Measurements from ENCODE around the gene RAD51AP1. TPM values are rescaled to one million over a fixed set of nuclear protein-coding genes. Genes with fewer than 3 reads are reported as not detected.

The RAD51AP1 gene
- total RNA-seq, 1 experiment from 2014 or later: 64.2 TPM

- DNase-seq (ENCODE audit: low spot score): no peak
Measured at GRCh38 chr12:4545195-4545594, 6.5 kb downstream of the RAD51AP1 start.

GRCh38 chr12:4552191-4552590 is 13.5 kb downstream of the RAD51AP1 start:
- DNase-seq (ENCODE audit: low spot score): no peak

- no peak for DNase-seq (ENCODE audit: low spot score)
Measured at GRCh38 chr12:4553943-4554342, 15.3 kb downstream of the RAD51AP1 start.

- DNase-seq (ENCODE audit: low spot score): no peak
Measured at GRCh38 chr12:4555804-4556203, 17.1 kb downstream of the RAD51AP1 start.

- no peak for DNase-seq (ENCODE audit: low spot score)
Measured at GRCh38 chr12:4556735-4557530, 18.2 kb downstream of the RAD51AP1 start.

- no peak for DNase-seq (ENCODE audit: low spot score)
Measured at GRCh38 chr12:4557586-4557985, 18.9 kb downstream of the RAD51AP1 start.

GRCh38 chr12:4558171-4558570 is 19.5 kb downstream of the RAD51AP1 start:
- no peak for DNase-seq (ENCODE audit: low spot score)

- DNase-seq (ENCODE audit: low spot score): no peak
Measured at GRCh38 chr12:4562034-4562657, 23.5 kb downstream of the RAD51AP1 start, which contains the start of gene DYRK4. DYRK4 (plus strand) TSS chr12:4562208; CDS start chr12:4562246, 38 bp downstream.

- DNase-seq (ENCODE audit: low spot score): no peak
Measured at GRCh38 chr12:4563336-4563735, 24.6 kb downstream of the RAD51AP1 start.

- DNase-seq (ENCODE audit: low spot score): no peak
Measured at GRCh38 chr12:4564818-4565217, 26.1 kb downstream of the RAD51AP1 start.

GRCh38 chr12:4566474-4566873 is 27.8 kb downstream of the RAD51AP1 start:
- DNase-seq (ENCODE audit: low spot score): no peak

- DNase-seq (ENCODE audit: low spot score): no peak
Measured at GRCh38 chr12:4567073-4567881, 28.6 kb downstream of the RAD51AP1 start.

- DNase-seq (ENCODE audit: low spot score): no peak
Measured at GRCh38 chr12:4569261-4569660, 30.6 kb downstream of the RAD51AP1 start.

- DNase-seq (ENCODE audit: low spot score): no peak
Measured at GRCh38 chr12:4572680-4573079, 34.0 kb downstream of the RAD51AP1 start.

- DNase-seq (ENCODE audit: low spot score): no peak
Measured at GRCh38 chr12:4579305-4580102, 40.8 kb downstream of the RAD51AP1 start.

GRCh38 chr12:4580281-4580688 is 41.6 kb downstream of the RAD51AP1 start:
- no peak for DNase-seq (ENCODE audit: low spot score)

- no peak for DNase-seq (ENCODE audit: low spot score)
Measured at GRCh38 chr12:4584281-4584680, 45.6 kb downstream of the RAD51AP1 start.

- DNase-seq (ENCODE audit: low spot score): no peak
Measured at GRCh38 chr12:4584896-4585295, 46.2 kb downstream of the RAD51AP1 start.

- DNase-seq (ENCODE audit: low spot score): no peak
Measured at GRCh38 chr12:4586500-4586899, 47.8 kb downstream of the RAD51AP1 start.

- no peak for DNase-seq (ENCODE audit: low spot score)
Measured at GRCh38 chr12:4587108-4587507, 48.4 kb downstream of the RAD51AP1 start.

GRCh38 chr12:4588916-4589315 is 50.2 kb downstream of the RAD51AP1 start:
- no peak for DNase-seq (ENCODE audit: low spot score)

- DNase-seq (ENCODE audit: low spot score): no peak
Measured at GRCh38 chr12:4589941-4590340, 51.3 kb downstream of the RAD51AP1 start.
